ENCODE results near the gene ACSF3.

DNA sequence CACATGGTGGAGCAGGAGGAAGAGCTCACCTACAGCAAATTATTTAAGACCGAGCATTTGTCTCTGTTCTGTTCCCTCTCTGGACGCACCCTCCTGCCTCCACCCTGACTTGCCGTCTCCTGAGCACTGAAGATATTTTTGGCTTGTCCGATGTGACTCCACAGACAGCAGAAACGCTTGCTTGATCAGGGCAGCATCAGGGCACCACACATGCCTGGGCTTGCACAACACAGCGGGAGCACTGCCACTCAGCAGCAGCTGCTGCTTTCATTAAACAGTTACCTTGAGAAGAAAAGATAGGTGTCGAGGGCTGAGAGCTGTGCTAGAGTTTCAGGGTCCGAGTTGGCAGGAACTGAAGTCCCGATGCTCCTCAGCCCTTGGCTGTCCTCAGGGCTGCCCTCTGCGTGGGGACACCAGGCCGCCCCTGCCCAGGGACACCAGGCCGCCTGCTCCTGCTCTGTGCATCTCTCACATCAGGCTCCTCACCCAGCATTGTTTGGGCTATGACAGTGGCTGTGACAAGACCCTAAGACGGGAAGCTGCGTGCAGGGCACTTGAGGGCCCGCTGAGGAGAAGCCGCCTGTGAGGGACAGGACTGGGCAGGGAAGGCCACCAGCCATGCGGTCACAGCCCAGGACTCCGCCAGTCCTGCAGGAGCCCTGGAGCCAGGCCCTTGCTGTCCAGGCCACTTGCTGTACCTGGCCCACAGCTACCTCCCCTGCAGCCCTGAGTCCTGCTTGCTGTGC is 56.6 kb downstream of the ACSF3 start:
- TF ChIP-seq CTCF (IDR thresholded peaks at IDR 0.05) (no peak), POLR2AphosphoS5 (IDR thresholded peaks at IDR 0.05) (no peak), POLR2A (IDR thresholded peaks at IDR 0.05) (no peak)

Measured in breast epithelium (tissue), 3 donors.